ENCODE results near the gene EFNA2.

The EFNA2 gene

GRCh38 chr19:1260749-1261537 is 24.7 kb upstream of the EFNA2 start:
- peak; percentile 97 for DNase-seq

GRCh38 chr19:1261538-1261797 is 24.2 kb upstream of the EFNA2 start:
- no peak for DNase-seq

- no peak for DNase-seq
Measured at GRCh38 chr19:1261798-1262622, 23.7 kb upstream of the EFNA2 start.

- no peak for DNase-seq
Measured at GRCh38 chr19:1262623-1263123, 23.0 kb upstream of the EFNA2 start.

GRCh38 chr19:1263188-1263587 is 22.5 kb upstream of the EFNA2 start:
- no peak for DNase-seq

- no peak for DNase-seq
Measured at GRCh38 chr19:1264801-1265614, 20.7 kb upstream of the EFNA2 start.

GRCh38 chr19:1265615-1266128 is 20.0 kb upstream of the EFNA2 start:
- peak; percentile 65 for DNase-seq

- DNase-seq: peak; percentile 83
Measured at GRCh38 chr19:1266129-1266915, 19.4 kb upstream of the EFNA2 start.

GRCh38 chr19:1266916-1267476 is 18.7 kb upstream of the EFNA2 start:
- peak; percentile 73 for DNase-seq

GRCh38 chr19:1267477-1268225 is 18.0 kb upstream of the EFNA2 start:
- DNase-seq: no peak

- no peak for DNase-seq
Measured at GRCh38 chr19:1268226-1269064, 17.2 kb upstream of the EFNA2 start.

GRCh38 chr19:1269065-1269477 is 16.6 kb upstream of the EFNA2 start, which contains the start of gene CIRBP:
Gene CIRBP (plus strand): TSS chr19:1269332. CDS start chr19:1270934, 1,602 bp downstream.
- DNase-seq: peak; percentile 100

GRCh38 chr19:1269478-1270212 is 16.0 kb upstream of the EFNA2 start:
- DNase-seq: peak; percentile 85

- DNase-seq: no peak
Measured at GRCh38 chr19:1270213-1270853, 15.3 kb upstream of the EFNA2 start.

GRCh38 chr19:1270854-1271527 is 14.7 kb upstream of the EFNA2 start:
- DNase-seq: no peak

GRCh38 chr19:1271528-1272422 is 13.9 kb upstream of the EFNA2 start:
- no peak for DNase-seq

Measured in activated gamma-delta T cell treated with Interleukin-2 at 50 U/mL for 16 hours (primary cell).